CD8-positive, alpha-beta memory T cell (primary cell): ENCODE results near the gene NPAS3. TPM values are rescaled to one million over a fixed set of nuclear protein-coding genes. Genes with fewer than 3 reads are reported as not detected.

Source experiments
- CTCF ChIA-PET: fragments of 350-600 bp; sonication (Branson Sonifier 250); formaldehyde crosslinking; loops from one replicate; lab custom pipeline; 2021; ENCODE audit warnings: antibody characterized with exemption; lab: Charles Lee
- POLR2A ChIA-PET: fragments of 350-600 bp; sonication (Branson Sonifier 250); formaldehyde crosslinking; loops from one replicate; lab custom pipeline; 2021; ENCODE audit warnings: antibody characterized with exemption; lab: Charles Lee
- DNase-seq, 5 donors: peaks; one replicate each; pipeline versions ENCODE4 v3.0.0 to v3.0.0-alpha.2; 2020 to 2022; ENCODE audit warnings: mixed read lengths in 1 of 5
- H3K27ac ChIP-seq: one replicate; pipeline ENCODE4 v1.7.0; 2013; ENCODE audit warnings: low read depth, mild to moderate bottlenecking, low read length, moderate library complexity
- H3K27me3 ChIP-seq: 2 replicates; pipeline ENCODE4 v1.7.0; 2013; ENCODE audit warnings: low read length, mild to moderate bottlenecking; ENCODE audit not compliant: insufficient read depth, poor library complexity, severe bottlenecking
- H3K36me3 ChIP-seq: 2 replicates; pipeline ENCODE4 v1.7.0; 2013; ENCODE audit warnings: mild to moderate bottlenecking, low read length, moderate library complexity; ENCODE audit not compliant: insufficient read depth
- H3K4me1 ChIP-seq: 2 replicates; pipeline ENCODE4 v1.7.0; 2013; ENCODE audit warnings: mild to moderate bottlenecking, low read length, moderate library complexity; ENCODE audit not compliant: insufficient read depth
- H3K4me3 ChIP-seq: 2 replicates; pipeline ENCODE4 v1.7.0; 2013; ENCODE audit warnings: mild to moderate bottlenecking, low read length
- H3K9me3 ChIP-seq: 2 replicates; pipeline ENCODE4 v1.7.0; 2013; ENCODE audit warnings: mild to moderate bottlenecking, low read length
- H3K27ac Mint-ChIP-seq, 8 donors: one replicate each; pipeline ENCODE4 v1.8.0; 2020 to 2021; ENCODE audit warnings: mixed read lengths in 8 of 8, mild to moderate bottlenecking in 6 of 8, inconsistent platforms in 3 of 8, moderate library complexity in 3 of 8
- H3K27me3 Mint-ChIP-seq, 2 donors: one replicate each; pipeline ENCODE4 v1.8.0; 2020 to 2021; ENCODE audit warnings: mixed read lengths in 2 of 2, mild to moderate bottlenecking in 1 of 2, moderate library complexity in 1 of 2
- H3K36me3 Mint-ChIP-seq, 3 donors: one replicate each; pipeline ENCODE4 v1.8.0; 2020 to 2021; ENCODE audit warnings: mixed read lengths in 3 of 3, inconsistent platforms in 1 of 3, mild to moderate bottlenecking in 1 of 3
- H3K4me1 Mint-ChIP-seq, 3 donors: one replicate each; pipeline ENCODE4 v1.8.0; 2020 to 2021; ENCODE audit warnings: mixed read lengths in 3 of 3, inconsistent platforms in 1 of 3, mild to moderate bottlenecking in 1 of 3
- H3K4me3 Mint-ChIP-seq, 7 donors: one replicate each; pipeline ENCODE4 v1.8.0; 2020 to 2021; ENCODE audit warnings: mixed read lengths in 7 of 7, mild to moderate bottlenecking in 6 of 7, moderate library complexity in 4 of 7, inconsistent platforms in 2 of 7
- H3K9me3 Mint-ChIP-seq, 5 donors: one replicate each; pipeline ENCODE4 v1.8.0; 2020 to 2022; ENCODE audit warnings: mixed read lengths in 5 of 5, mild to moderate bottlenecking in 3 of 5, moderate library complexity in 2 of 5, inconsistent platforms in 1 of 5
- polyA plus RNA-seq: library from polyadenylated mRNA; unstranded; fragments of 300-500 nt; fragmentation: Illumina TruSeq; gene quantifications from one replicate; pipeline ENCODE4 v1.2.3, GENCODE V29; 2021
- total RNA-seq, 2 experiments: library from RNA; stranded (reverse); gene quantifications; one replicate each; pipeline ENCODE4 v1.2.3, GENCODE V29; 2021

Gene NPAS3
- total and polyA plus RNA-seq, 3 experiments from 2014 or later, result not detected

- peaks cover 0 to 8% (median 0%) of the 10 kb centered on the region in 5 donors for H3K9me3 Mint-ChIP-seq
- H3K4me3 Mint-ChIP-seq, result no peak overlapping the region
- H3K9me3 ChIP-seq, result no peaks in the 10 kb centered on the region
- H3K4me3 ChIP-seq, result no peak overlapping the region
- no peaks in the 10 kb centered on the region for H3K27me3 ChIP-seq
- H3K36me3 ChIP-seq, result no peaks in the 10 kb centered on the region
- no peaks in the 10 kb centered on the region for H3K27me3 Mint-ChIP-seq
- no peaks in the 10 kb centered on the region for H3K36me3 Mint-ChIP-seq
- H3K4me1 ChIP-seq, result no peaks in the 10 kb centered on the region
- no peak overlapping the region for H3K27ac Mint-ChIP-seq
- H3K27ac ChIP-seq, result no peak overlapping the region
- ChIA-PET POLR2A (no interaction called here), CTCF (no interaction called here)
- H3K4me1 Mint-ChIP-seq, result no peaks in the 10 kb centered on the region
- DNase-seq, result no peak
Observed at GRCh38 chr14:33186656-33187055, 248.0 kb downstream of the NPAS3 start.

DNA sequence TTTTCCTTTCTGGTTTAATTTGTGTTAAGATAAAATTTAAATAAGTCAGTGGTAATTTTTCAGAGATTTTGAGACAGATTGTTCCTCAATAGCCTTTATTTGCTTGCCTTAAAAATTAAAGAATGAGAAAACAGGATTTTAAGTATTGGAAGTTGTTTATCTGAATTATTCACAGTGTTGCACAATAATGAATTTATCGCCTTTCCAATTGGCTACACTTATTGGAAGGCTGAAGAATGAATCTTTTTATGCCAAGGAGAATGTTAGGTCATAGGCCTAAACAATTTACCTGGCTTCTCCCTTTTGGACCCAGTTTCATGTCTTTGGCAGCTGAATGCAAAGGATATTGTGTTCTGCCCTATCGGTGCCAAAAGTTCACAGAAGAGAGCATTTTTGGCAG, 250.2 kb downstream of the NPAS3 start:
- DNase-seq, result no peak
- no peaks in the 10 kb centered on the region for H3K36me3 ChIP-seq
- Mint-ChIP-seq H3K9me3 (peaks cover 0 to 7% (median 2%) of the 10 kb centered on the region in 5 donors), H3K27ac (no peak overlapping the region), H3K36me3 (no peaks in the 10 kb centered on the region), H3K4me1 (no peaks in the 10 kb centered on the region), H3K27me3 (no peaks in the 10 kb centered on the region), H3K4me3 (no peak overlapping the region)
- ChIA-PET CTCF (no interaction called here), POLR2A (no interaction called here)
- H3K4me3 ChIP-seq, result no peak overlapping the region
- no peaks in the 10 kb centered on the region for H3K4me1 ChIP-seq
- H3K9me3 ChIP-seq, result no peaks in the 10 kb centered on the region
- H3K27ac ChIP-seq, result no peak overlapping the region
- H3K27me3 ChIP-seq, result no peaks in the 10 kb centered on the region

DNA sequence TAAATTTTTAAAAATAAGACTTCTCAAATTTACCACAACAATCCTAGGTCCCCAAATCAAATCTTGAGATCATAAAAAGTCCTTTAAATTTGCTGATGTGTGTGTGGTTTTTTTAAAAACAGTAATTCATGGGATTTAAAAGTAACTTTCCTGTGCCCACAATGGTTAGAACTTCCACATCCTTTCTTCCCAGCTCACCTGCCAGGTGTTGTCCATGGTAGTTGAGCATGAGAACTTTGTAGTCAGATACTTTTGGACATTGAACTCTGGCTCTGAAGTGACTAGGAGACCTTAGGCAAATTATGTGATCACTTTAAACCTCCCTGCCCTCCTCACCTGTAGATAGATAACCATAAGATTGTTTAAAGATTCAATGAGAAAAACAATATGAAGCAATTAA, 253.2 kb downstream of the NPAS3 start:
- Mint-ChIP-seq H3K27ac (no peak overlapping the region), H3K4me3 (no peak overlapping the region)

GRCh38 chr14:33194551-33194950, 255.9 kb downstream of the NPAS3 start:
- POLR2A ChIA-PET, result no interaction called here
- Mint-ChIP-seq H3K27ac (no peak overlapping the region), H3K4me3 (no peak overlapping the region), H3K4me1 (no peaks in the 10 kb centered on the region), H3K27me3 (no peaks in the 10 kb centered on the region), H3K36me3 (no peaks in the 10 kb centered on the region), H3K9me3 (peaks cover 0 to 8% (median 2%) of the 10 kb centered on the region in 5 donors)
- Histone ChIP-seq H3K27me3 (no peaks in the 10 kb centered on the region), H3K27ac (no peak overlapping the region), H3K4me3 (no peak overlapping the region), H3K4me1 (no peaks in the 10 kb centered on the region), H3K9me3 (no peaks in the 10 kb centered on the region), H3K36me3 (no peaks in the 10 kb centered on the region)
- CTCF ChIA-PET, result no interaction called here
- no peak for DNase-seq

More for the DNA sequence above, 253.2 kb downstream of the NPAS3 start:
- Histone ChIP-seq H3K27ac (no peak overlapping the region), H3K36me3 (no peaks in the 10 kb centered on the region), H3K9me3 (no peaks in the 10 kb centered on the region), H3K4me1 (no peaks in the 10 kb centered on the region), H3K4me3 (no peak overlapping the region), H3K27me3 (no peaks in the 10 kb centered on the region)
- Mint-ChIP-seq H3K36me3 (no peaks in the 10 kb centered on the region), H3K4me1 (no peaks in the 10 kb centered on the region), H3K27me3 (no peaks in the 10 kb centered on the region), H3K9me3 (peaks cover 0 to 7% (median 2%) of the 10 kb centered on the region in 5 donors)
- no peak for DNase-seq
- CTCF ChIA-PET, result no interaction called here
- POLR2A ChIA-PET, result no interaction called here

DNA sequence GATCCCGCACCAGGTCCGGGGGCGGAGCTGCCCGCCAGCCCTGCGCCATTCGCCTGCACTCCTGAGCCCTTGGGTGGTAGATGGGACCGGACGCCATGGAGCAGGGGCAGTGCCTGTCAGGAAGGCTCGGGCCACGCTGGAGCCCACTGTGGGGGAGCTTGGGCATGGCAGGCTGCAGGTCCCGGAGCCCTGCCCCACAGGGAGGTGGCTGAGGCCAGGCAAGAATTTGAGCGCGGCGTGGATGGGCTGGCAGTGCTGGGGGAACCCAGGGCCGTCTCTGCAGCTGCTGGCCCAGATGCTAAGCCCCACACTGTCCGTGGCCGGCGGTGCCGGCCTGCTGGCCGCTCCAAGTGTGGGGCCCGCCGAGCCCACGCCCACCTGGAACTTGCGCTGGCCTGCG, 260.0 kb downstream of the NPAS3 start:
- Histone ChIP-seq H3K9me3 (no peaks in the 10 kb centered on the region), H3K27me3 (no peaks in the 10 kb centered on the region), H3K27ac (no peak overlapping the region), H3K4me3 (no peak overlapping the region), H3K4me1 (no peaks in the 10 kb centered on the region), H3K36me3 (no peaks in the 10 kb centered on the region)
- DNase-seq, result no peak
- Mint-ChIP-seq H3K27me3 (no peaks in the 10 kb centered on the region), H3K4me3 (no peak overlapping the region), H3K36me3 (no peaks in the 10 kb centered on the region), H3K9me3 (peaks cover 0 to 7% (median 1%) of the 10 kb centered on the region in 5 donors), H3K27ac (no peak overlapping the region), H3K4me1 (no peaks in the 10 kb centered on the region)
- CTCF ChIA-PET, result no interaction called here
- POLR2A ChIA-PET, result no interaction called here

GRCh38 chr14:33201116-33201515, 262.4 kb downstream of the NPAS3 start:
- POLR2A ChIA-PET, result no interaction called here
- H3K27ac ChIP-seq, result no peak overlapping the region
- no peaks in the 10 kb centered on the region for H3K27me3 ChIP-seq
- no peaks in the 10 kb centered on the region for H3K4me1 Mint-ChIP-seq
- H3K4me1 ChIP-seq, result no peaks in the 10 kb centered on the region
- no peaks in the 10 kb centered on the region for H3K9me3 ChIP-seq
- no peak for DNase-seq
- peak overlapping the region in 1 of 8 donors; percentile 32 for H3K27ac Mint-ChIP-seq
- H3K36me3 Mint-ChIP-seq, result no peaks in the 10 kb centered on the region
- H3K27me3 Mint-ChIP-seq, result no peaks in the 10 kb centered on the region
- H3K36me3 ChIP-seq, result no peaks in the 10 kb centered on the region
- H3K9me3 Mint-ChIP-seq, result peaks cover 0 to 5% (median 1%) of the 10 kb centered on the region in 5 donors
- H3K4me3 ChIP-seq, result no peak overlapping the region
- CTCF ChIA-PET, result no interaction called here
- no peak overlapping the region for H3K4me3 Mint-ChIP-seq

GRCh38 chr14:33206981-33207380, 268.3 kb downstream of the NPAS3 start:
- Histone ChIP-seq H3K27me3 (no peaks in the 10 kb centered on the region), H3K4me3 (no peak overlapping the region), H3K36me3 (no peaks in the 10 kb centered on the region), H3K4me1 (no peaks in the 10 kb centered on the region), H3K27ac (no peak overlapping the region), H3K9me3 (no peaks in the 10 kb centered on the region)
- Mint-ChIP-seq H3K27me3 (no peaks in the 10 kb centered on the region), H3K9me3 (peaks cover 0 to 12% (median 6%) of the 10 kb centered on the region in 5 donors), H3K36me3 (no peaks in the 10 kb centered on the region), H3K27ac (no peak overlapping the region), H3K4me3 (no peak overlapping the region), H3K4me1 (no peaks in the 10 kb centered on the region)
- POLR2A ChIA-PET, result no interaction called here
- DNase-seq, result no peak
- CTCF ChIA-PET, result no interaction called here

- Histone ChIP-seq H3K27ac (no peak overlapping the region), H3K36me3 (no peaks in the 10 kb centered on the region), H3K4me1 (no peaks in the 10 kb centered on the region), H3K9me3 (no peaks in the 10 kb centered on the region), H3K4me3 (no peak overlapping the region), H3K27me3 (no peaks in the 10 kb centered on the region)
- ChIA-PET POLR2A (no interaction called here), CTCF (no interaction called here)
- no peak overlapping the region for H3K27ac Mint-ChIP-seq
- H3K9me3 Mint-ChIP-seq, result peaks cover 0 to 12% (median 6%) of the 10 kb centered on the region in 5 donors
- no peaks in the 10 kb centered on the region for H3K4me1 Mint-ChIP-seq
- no peak for DNase-seq
- no peaks in the 10 kb centered on the region for H3K27me3 Mint-ChIP-seq
- H3K36me3 Mint-ChIP-seq, result no peaks in the 10 kb centered on the region
- no peak overlapping the region for H3K4me3 Mint-ChIP-seq
Observed at GRCh38 chr14:33207467-33208017, 268.9 kb downstream of the NPAS3 start.
